Vagina (tissue), 2 donors: Measurements from ENCODE around the gene AQP9. TPM values are rescaled to one million over a fixed set of nuclear protein-coding genes. Genes with fewer than 3 reads are reported as not detected.

Experiments
- DNase-seq, 2 donors: peaks; one replicate each; pipeline ENCODE4 v3.0.0-alpha.2; 2017; ENCODE audit errors: extremely low spot score in 2 of 2
- H3K27ac ChIP-seq: fragments of 200-600 bp; sonication (generic); one replicate; pipeline ENCODE4 v1.5.1; 2019
- H3K27me3 ChIP-seq: fragments of 200-600 bp; sonication (generic); one replicate; pipeline ENCODE4 v1.5.1; 2019
- H3K36me3 ChIP-seq, 2 donors: fragments of 200-600 bp; sonication (generic); one replicate each; pipeline ENCODE4 v1.5.1; 2017 to 2019
- H3K4me1 ChIP-seq: fragments of 200-600 bp; sonication (generic); one replicate; pipeline ENCODE4 v1.5.1; 2019
- H3K4me3 ChIP-seq, 2 donors: fragments of 200-600 bp; sonication (generic); 1 replicate in 1 of 2; 2 replicates in 1 of 2; pipeline ENCODE4 v1.5.1; 2016 to 2019
- H3K9me3 ChIP-seq: fragments of 200-600 bp; sonication (generic); one replicate; pipeline ENCODE4 v1.5.1; 2019
- CTCF ChIP-seq, 3 experiments: fragments of 450-650 bp in 2 of 3; fragments of 200-600 bp in 1 of 3; sonication (generic) in 1 of 3; IDR thresholded peaks; one replicate each; pipeline ENCODE4 v1.5.1; 2017 to 2019; ENCODE audit warnings: antibody characterized with exemption in 3 of 3, mild to moderate bottlenecking in 2 of 3, moderate library complexity in 2 of 3
- POLR2A ChIP-seq, 2 donors: fragments of 450-650 bp; IDR thresholded peaks; one replicate each; pipeline ENCODE4 v1.6.1; 2017; ENCODE audit warnings: antibody characterized with exemption in 2 of 2, mild to moderate bottlenecking in 2 of 2, moderate library complexity in 2 of 2
- POLR2AphosphoS5 ChIP-seq, 2 donors: sonication (generic); formaldehyde crosslinking; IDR thresholded peaks; one replicate each; pipeline ENCODE4 v1.9.0; 2017; ENCODE audit warnings: antibody characterized with exemption in 2 of 2, mild to moderate bottlenecking in 2 of 2, low read depth in 1 of 2; ENCODE audit not compliant: insufficient read depth in 1 of 2
- intact Hi-C: fragments of 100-400 bp; cut with DNase I; formaldehyde crosslinking; loops from one replicate; pipeline ENCODE4 v1.15.1; 2023
- total RNA-seq: library from RNA; depleted of rRNA; stranded (reverse); fragments of >200 nt; gene quantifications from one replicate; pipeline ENCODE4 v1.2.3, GENCODE V29; 2016

Gene AQP9
- total RNA-seq, 1 donor from 2014 or later = 1.5 TPM

- DNase-seq = no peak
- TF ChIP-seq CTCF (IDR thresholded peaks at IDR 0.05) = no peak
- TF ChIP-seq POLR2AphosphoS5 (IDR thresholded peaks at IDR 0.05; ENCODE audit: insufficient read depth in 1 of 2, low read depth in 1 of 2) = no peak
- TF ChIP-seq POLR2A (IDR thresholded peaks at IDR 0.05) = no peak
- Histone ChIP-seq H3K36me3 (no peaks in the 10 kb centered on the region), H3K27ac (no peak overlapping the region), H3K4me1 (no peaks in the 10 kb centered on the region), H3K4me3 (no peak overlapping the region), H3K27me3 (no peaks in the 10 kb centered on the region), H3K9me3 (no peaks in the 10 kb centered on the region)
- intact Hi-C loops = no loop called here
These were observed 13.6 kb upstream of the AQP9 start for GRCh38 chr15:58124585-58124984.

GRCh38 chr15:58125333-58125732 is 12.8 kb upstream of the AQP9 start:
- no peak for TF ChIP-seq POLR2A (IDR thresholded peaks at IDR 0.05)
- no peak for TF ChIP-seq POLR2AphosphoS5 (IDR thresholded peaks at IDR 0.05; ENCODE audit: insufficient read depth in 1 of 2, low read depth in 1 of 2)
- TF ChIP-seq CTCF (IDR thresholded peaks at IDR 0.05) = no peak
- no peaks in the 10 kb centered on the region for H3K9me3 ChIP-seq
- no peaks in the 10 kb centered on the region for H3K27me3 ChIP-seq
- intact Hi-C loops = no loop called here
- no peak for DNase-seq
- H3K27ac ChIP-seq = no peak overlapping the region
- no peaks in the 10 kb centered on the region for H3K36me3 ChIP-seq
- H3K4me3 ChIP-seq = no peak overlapping the region
- H3K4me1 ChIP-seq = no peaks in the 10 kb centered on the region

- no peak for DNase-seq
- Histone ChIP-seq H3K9me3 (no peaks in the 10 kb centered on the region), H3K36me3 (no peaks in the 10 kb centered on the region), H3K4me3 (no peak overlapping the region), H3K4me1 (no peaks in the 10 kb centered on the region), H3K27ac (no peak overlapping the region), H3K27me3 (no peaks in the 10 kb centered on the region)
- TF ChIP-seq POLR2A (IDR thresholded peaks at IDR 0.05) = no peak
- no peak for TF ChIP-seq CTCF (IDR thresholded peaks at IDR 0.05)
- TF ChIP-seq POLR2AphosphoS5 (IDR thresholded peaks at IDR 0.05; ENCODE audit: insufficient read depth in 1 of 2, low read depth in 1 of 2) = no peak
- intact Hi-C loops = no loop called here
These were observed 3.3 kb upstream of the AQP9 start for GRCh38 chr15:58134886-58135285.

- Histone ChIP-seq H3K27ac (no peak overlapping the region), H3K9me3 (no peaks in the 10 kb centered on the region), H3K4me1 (no peaks in the 10 kb centered on the region), H3K27me3 (no peaks in the 10 kb centered on the region), H3K4me3 (no peak overlapping the region), H3K36me3 (no peaks in the 10 kb centered on the region)
- no peak for TF ChIP-seq CTCF (IDR thresholded peaks at IDR 0.05)
- no peak for TF ChIP-seq POLR2AphosphoS5 (IDR thresholded peaks at IDR 0.05; ENCODE audit: insufficient read depth in 1 of 2, low read depth in 1 of 2)
- no peak for TF ChIP-seq POLR2A (IDR thresholded peaks at IDR 0.05)
- no peak for DNase-seq
- intact Hi-C loops = no loop called here
These were observed 2.5 kb upstream of the AQP9 start for GRCh38 chr15:58135511-58136174.

GRCh38 chr15:58136731-58137130 is 1.4 kb upstream of the AQP9 start:
- H3K36me3 ChIP-seq = no peaks in the 10 kb centered on the region
- H3K4me1 ChIP-seq = no peaks in the 10 kb centered on the region
- no peak for DNase-seq
- H3K4me3 ChIP-seq = no peak overlapping the region
- no peak overlapping the region for H3K27ac ChIP-seq
- no peaks in the 10 kb centered on the region for H3K9me3 ChIP-seq
- TF ChIP-seq POLR2A (IDR thresholded peaks at IDR 0.05) = no peak
- no peak for TF ChIP-seq CTCF (IDR thresholded peaks at IDR 0.05)
- TF ChIP-seq POLR2AphosphoS5 (IDR thresholded peaks at IDR 0.05; ENCODE audit: insufficient read depth in 1 of 2, low read depth in 1 of 2) = no peak
- intact Hi-C loops = no loop called here
- no peaks in the 10 kb centered on the region for H3K27me3 ChIP-seq
